AG09319 (cell line): ENCODE measurements around the gene WDR45B.

ENCODE experiments used
- DNase-seq: peaks from one replicate; pipeline ENCODE4 v3.0.0-alpha.2; 2010; ENCODE audit warnings: low read depth; ENCODE audit errors: extremely low read depth
- CTCF ChIP-seq: IDR thresholded peaks from 2 replicates; pipeline ENCODE4 v1.5.1; 2011; ENCODE audit warnings: low read depth, mild to moderate bottlenecking, inconsistent platforms, low read length, moderate library complexity

Gene WDR45B

GRCh38 chr17:82648165-82648668 lies at the start of gene WDR45B:
Gene WDR45B, minus strand, starts transcription at chr17:82648444. Its CDS starts 104 bp downstream, at chr17:82648340.
- no peak for TF ChIP-seq CTCF
- peak; percentile 99 for DNase-seq

- TF ChIP-seq CTCF: no peak
- DNase-seq: no peak
Measured at GRCh38 chr17:82697808-82698064, 49.5 kb upstream of the WDR45B start.

DNA sequence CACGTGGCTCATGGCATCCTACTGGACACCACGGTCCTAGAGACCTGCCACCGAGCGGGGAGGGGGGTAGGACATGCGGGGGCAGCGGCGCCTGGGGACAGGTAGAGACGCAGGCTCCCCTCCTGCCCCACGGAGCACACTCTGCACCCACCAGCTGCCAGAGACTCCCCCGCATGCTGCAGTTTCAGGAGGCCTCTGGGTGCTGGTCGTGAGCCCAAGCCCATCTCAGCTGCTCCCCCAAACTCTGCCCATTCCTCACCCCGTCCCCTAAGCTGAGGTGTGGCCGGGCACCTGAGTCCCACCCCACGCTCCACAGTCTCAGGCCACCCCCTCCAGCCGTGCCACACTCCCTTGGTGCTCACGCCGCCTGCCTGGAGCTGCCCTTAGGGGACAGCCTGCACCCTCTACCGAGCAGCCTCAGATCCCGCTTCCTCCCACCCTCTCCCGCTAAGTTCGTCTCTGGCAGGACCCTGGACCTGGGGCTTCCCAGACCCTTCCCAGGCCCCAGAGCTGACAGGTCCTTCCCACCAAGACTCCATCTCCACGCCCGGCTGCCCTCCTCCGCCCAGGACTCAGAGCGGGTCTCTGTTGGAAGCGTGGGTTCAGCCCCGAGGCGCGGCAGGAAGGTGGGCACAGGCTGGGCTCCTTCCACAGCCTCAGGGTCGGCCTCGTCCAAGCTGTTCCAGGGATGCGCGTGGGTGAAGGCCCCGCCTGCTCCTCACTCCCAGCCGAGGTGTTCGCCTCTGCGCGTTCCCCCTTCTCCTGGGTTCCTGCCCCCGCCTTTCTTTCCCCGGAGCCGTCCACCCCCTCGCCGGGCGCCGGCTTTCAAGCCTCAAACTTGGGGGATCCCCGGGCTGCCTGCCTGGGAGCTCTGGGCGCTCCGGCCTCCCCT lies 48.9 kb upstream of the WDR45B start:
- no peak for DNase-seq
- TF ChIP-seq CTCF: no peak

DNA sequence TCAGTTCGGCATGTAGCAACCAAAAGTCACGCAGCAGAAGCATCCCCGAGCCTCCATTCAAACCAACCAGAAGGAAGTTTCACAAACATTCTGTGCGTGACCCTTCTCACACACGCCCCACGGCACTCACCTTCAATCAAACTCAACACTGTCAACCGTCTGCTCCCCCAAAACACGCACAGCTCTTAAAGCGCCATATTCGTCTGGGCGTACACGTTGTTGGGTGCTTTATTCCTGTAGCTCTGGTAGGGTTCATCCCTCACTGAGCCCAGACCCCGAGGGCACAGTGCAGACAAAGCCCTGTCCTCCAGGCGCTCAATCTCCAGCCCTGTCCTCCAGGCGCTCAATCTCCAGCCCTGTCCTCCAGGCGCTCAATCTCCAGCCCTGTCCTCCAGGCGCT lies 48.0 kb upstream of the WDR45B start:
- no peak for TF ChIP-seq CTCF
- no peak for DNase-seq

DNA sequence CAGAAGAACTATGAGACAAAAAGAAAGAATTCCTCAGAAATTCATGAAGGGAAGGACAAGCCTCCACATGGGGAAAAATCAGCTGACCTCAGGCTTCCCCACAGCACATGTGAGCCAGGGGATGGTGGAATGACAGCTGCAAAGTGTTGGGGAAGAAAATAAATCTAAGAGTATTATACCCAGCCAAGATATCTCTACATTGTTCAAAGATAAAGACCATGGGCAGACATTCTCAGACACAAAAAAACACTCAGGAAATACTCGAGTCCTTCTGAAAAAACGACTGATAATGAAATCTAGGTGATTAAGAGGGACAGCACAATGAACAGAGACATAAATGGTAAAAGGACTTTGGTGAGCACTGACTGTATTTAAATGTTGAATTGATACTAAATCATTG lies 46.4 kb upstream of the WDR45B start:
- no peak for TF ChIP-seq CTCF
- DNase-seq: no peak

- no peak for TF ChIP-seq CTCF
- DNase-seq: no peak
Measured at GRCh38 chr17:82693168-82693867, 45.1 kb upstream of the WDR45B start.

- TF ChIP-seq CTCF: no peak
- no peak for DNase-seq
Measured at GRCh38 chr17:82692268-82692667, 44.0 kb upstream of the WDR45B start.
